ENCODE data around the gene CACFD1.

DNA sequence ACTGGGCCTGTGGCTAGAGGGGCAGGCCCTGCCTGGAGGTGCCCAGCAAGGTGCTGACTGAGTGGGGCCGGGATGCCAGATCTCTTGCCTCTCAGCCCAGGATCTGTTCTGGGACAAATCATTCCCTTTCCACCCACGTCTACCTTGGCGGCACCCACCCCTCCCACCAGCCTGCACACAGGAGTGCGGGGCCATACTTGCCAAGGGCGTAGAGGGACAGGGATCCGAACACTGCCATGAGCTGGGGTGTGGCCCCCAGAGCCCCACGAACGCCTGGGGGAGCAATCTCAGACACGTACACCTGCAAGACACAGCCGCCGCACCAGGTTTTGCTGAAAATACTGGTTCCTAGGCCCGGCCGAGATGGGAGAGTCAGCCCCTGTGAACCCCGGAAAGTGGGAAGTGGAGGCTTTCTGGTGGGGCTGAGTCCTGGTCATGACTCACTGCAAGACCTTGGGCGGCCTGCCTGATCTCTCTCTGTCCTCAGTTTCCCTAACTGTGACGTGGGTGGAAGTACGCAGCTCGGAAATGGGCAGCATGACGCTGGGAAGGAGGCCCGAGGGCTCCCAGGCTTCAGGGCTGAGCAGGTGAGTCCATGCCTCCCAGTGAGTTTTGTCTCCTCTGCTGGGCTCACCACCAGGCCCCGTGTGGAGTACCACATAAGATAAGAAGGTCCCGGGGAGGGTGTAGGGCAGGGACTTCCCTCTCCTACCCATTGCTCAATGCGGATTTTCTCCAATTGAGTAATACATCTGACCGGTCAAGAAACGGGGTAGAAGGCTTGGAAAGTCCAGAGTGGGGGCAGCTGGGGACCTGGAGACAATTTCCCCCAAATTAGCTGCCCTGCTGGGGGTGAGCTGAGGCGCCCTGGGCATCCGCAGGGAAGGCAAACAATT, 16.5 kb downstream of the CACFD1 start:
- TF ChIP-seq, protein P1, sequence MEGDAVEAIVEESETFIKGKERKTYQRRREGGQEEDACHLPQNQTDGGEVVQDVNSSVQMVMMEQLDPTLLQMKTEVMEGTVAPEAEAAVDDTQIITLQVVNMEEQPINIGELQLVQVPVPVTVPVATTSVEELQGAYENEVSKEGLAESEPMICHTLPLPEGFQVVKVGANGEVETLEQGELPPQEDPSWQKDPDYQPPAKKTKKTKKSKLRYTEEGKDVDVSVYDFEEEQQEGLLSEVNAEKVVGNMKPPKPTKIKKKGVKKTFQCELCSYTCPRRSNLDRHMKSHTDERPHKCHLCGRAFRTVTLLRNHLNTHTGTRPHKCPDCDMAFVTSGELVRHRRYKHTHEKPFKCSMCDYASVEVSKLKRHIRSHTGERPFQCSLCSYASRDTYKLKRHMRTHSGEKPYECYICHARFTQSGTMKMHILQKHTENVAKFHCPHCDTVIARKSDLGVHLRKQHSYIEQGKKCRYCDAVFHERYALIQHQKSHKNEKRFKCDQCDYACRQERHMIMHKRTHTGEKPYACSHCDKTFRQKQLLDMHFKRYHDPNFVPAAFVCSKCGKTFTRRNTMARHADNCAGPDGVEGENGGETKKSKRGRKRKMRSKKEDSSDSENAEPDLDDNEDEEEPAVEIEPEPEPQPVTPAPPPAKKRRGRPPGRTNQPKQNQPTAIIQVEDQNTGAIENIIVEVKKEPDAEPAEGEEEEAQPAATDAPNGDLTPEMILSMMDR (conservative IDR thresholded peaks at IDR 0.05; ENCODE audit: low read depth in 2 of 2), result no peak
- TF ChIP-seq STAT1 (IDR thresholded peaks at IDR 0.05; ENCODE audit: unreplicated experiment), result no peak

Data from GM23338 (cell line).